HG03469 (cell line): Measurements from ENCODE around the gene METRN.
A peak's percentile ranks its signal among the peaks of the same experiment; 100 is the strongest.

Experiments used
- ATAC-seq: cut with Tn5 transposase; IDR thresholded peaks from one replicate; pipeline ENCODE4 v1.9.1; 2021; ENCODE audit warnings: mild to moderate bottlenecking, moderate library complexity, moderate number of reproducible peaks; ENCODE audit not compliant: unreplicated experiment

Gene METRN

GRCh38 chr16:677316-678190 lies 37.4 kb upstream of the METRN start:
- ATAC-seq, result no peak

DNA sequence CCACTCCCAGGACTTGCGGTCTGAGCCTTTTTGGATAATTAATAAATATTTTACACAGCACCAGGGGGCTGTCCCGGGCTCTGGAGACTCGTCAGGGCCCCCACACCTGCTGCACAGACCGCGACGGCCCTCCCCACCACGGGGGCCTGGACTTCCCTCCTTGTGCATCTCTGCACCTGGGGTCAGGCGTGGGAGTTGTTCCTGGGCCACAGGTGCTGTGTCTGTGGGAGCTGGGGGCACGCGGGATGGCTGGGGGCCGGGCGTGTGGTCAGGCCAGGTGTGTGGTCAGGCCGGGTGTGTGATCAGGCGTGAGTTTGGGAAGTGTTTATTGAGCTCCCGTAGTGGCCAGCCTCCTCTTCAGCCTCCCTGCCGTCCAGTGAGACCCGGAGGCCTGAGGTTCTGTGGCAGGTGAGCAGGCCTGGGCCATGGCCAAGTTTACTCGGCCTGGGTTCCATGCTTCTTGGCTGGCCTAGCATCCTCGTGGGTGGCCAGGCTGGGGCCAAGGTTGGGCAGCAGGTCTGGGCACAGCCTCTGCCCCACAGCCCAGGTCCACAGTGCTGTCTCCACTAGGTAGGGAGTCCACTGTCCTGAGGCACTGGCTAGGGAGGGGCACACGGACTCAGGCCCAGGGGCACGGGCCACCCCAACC lies 36.6 kb upstream of the METRN start:
- no peak for ATAC-seq

GRCh38 chr16:678858-679813 lies 35.8 kb upstream of the METRN start:
- ATAC-seq, result no peak

GRCh38 chr16:679814-680624 lies 34.9 kb upstream of the METRN start, which contains the start of gene STUB1:
Gene STUB1, plus strand, starts transcription at chr16:680410. Its CDS starts 116 bp downstream, at chr16:680526.
- ATAC-seq, result peak; percentile 23

DNA sequence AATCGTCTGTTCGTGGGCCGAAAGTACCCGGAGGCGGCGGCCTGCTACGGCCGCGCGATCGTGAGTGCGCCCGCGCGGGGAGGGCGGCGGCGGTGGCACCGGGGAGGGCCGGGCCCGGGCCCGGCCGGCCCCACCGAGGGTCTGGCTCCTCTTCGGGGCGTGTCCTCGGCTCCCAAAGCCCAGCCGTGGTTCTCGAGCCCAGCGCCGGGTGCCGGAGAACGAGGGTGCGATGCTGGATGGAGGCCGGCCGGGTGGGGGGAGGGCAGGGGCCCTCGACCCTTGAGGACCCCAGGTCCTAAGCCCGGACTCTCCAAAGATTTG lies 34.3 kb upstream of the METRN start:
- ATAC-seq, result no peak

DNA sequence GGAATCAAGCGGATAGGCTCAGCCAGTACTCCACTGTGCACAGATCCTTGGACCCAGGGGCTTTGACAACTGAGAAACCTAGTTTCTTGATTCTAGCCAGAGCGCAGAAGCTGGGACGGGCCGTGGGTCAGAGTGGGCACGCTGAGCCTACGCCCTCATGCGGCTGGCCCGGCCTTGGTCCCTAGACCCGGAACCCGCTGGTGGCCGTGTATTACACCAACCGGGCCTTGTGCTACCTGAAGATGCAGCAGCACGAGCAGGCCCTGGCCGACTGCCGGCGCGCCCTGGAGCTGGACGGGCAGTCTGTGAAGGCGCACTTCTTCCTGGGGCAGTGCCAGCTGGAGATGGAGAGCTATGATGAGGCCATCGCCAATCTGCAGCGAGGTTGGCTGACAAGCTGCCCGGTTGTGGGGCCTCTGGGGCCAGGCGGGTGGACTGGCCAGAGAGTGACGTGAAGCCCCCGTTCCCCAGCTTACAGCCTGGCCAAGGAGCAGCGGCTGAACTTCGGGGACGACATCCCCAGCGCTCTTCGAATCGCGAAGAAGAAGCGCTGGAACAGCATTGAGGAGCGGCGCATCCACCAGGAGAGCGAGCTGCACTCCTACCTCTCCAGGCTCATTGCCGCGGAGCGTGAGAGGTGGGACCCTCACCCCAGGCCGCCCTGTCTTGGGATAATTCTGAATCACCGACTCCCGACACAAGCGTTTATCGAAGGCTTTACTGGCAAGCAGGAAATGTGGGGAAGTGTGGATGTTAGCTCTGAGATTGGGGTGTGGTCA lies 33.8 kb upstream of the METRN start:
- no peak for ATAC-seq

GRCh38 chr16:681746-682427 lies 33.0 kb upstream of the METRN start:
- ATAC-seq, result no peak

DNA sequence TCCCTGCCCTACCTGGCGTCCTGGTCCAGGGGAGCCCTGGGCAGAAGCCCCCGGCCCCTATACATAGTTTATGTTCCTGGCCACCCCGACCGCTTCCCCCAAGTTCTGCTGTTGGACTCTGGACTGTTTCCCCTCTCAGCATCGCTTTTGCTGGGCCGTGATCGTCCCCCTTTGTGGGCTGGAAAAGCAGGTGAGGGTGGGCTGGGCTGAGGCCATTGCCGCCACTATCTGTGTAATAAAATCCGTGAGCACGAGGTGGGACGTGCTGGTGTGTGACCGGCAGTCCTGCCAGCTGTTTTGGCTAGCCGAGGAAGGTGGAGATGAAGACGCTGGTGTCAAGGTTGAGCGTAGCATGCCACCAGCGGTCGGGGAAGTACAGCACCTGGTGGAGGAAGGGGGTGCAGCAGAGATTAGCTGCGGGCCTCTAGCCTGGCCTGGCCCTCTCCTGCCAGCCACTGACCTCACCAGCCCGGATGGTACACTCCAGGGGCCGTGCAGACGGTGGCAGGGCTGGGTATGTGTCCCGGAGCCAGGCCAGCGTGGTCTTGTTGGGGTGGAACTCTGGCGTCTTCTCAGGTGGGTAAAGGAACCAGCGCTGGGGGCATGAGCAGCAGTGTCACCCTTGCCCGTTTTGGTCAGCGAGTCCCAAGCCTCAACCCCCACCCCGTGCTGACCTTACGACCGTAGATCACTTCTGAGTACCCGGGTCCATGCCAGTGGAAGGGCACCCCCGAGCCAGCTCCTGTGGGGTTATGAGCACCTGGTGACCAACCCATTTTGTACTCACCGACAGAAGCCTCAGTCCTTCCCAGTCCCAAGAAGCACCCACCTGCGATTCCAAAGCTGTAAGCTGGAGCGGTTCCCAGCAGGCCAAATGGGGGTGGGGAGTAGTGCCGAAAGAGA lies 32.2 kb upstream of the METRN start:
- no peak for ATAC-seq

DNA sequence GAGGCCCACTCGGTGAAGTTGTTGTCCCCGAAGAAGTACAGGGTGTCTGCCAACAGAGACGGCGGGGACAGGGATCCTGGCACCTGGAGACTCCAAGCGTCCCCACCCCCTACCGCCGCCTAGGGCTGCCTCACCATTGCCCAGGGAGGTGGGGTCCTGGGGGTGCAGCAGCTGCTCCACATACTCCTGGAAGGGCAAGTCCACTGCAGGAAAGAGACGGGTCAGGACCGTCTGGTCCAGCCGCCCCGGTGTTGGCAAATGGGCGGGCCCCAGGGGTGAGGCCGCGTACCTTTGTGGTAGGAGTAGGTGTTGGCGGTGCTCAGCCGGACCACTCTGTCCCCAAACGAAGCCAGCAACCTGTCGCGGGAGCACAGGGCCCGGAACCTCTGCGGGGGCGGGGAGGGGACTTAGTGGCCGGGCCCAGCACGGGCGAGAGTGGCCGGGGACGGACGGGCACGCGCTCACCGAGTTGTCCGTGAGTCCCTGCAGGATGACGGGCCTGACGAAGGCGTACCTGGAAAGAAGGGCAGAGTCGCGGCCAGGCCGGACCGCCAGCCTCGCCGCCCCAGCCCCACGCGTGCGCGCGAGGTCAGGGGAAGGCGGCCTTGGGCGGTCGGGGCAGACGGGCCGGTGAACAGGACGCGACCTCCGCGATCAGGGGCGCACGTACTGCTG lies 31.4 kb upstream of the METRN start:
- no peak for ATAC-seq

- ATAC-seq, result peak; percentile 30
Observed at GRCh38 chr16:684071-684794, 30.7 kb upstream of the METRN start, which contains the start of gene JMJD8. Gene JMJD8, minus strand, starts transcription at chr16:684334. Its CDS starts 15 bp downstream, at chr16:684319.

DNA sequence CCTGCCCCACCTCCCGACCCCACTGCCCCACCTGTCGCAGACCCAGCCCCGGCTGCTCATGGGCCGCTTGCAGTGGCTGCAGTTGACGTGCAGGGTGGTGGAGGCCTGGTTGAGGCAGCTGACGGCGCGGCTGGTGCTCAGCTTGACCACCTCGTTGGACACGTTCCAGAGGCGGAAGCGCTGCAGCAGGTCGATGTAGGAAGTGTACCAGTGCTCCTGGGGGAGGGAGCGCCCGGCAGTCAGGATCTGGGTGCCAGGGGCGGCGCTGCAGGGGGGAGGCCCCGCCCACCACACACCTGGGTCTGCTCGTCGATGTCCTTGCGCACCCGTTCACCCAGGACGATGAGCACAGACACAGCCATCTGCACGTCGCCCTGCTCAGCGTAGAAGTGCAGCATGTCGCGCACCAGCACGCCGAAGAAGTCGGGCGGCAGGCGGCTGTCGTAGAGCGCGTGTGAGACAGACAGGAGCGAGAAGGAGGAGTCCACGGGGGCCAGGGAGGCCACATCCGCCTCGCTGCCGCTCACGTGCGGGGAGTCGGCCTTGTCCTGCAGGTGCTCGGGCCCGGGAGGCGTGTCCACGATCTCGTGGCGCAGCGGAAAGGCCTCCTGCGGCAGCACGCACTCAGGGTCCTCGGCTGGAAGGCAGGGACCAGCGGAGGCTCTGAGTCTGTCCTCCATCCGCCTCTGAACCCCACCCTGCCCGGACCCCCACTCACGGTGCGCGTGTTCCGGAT lies 29.8 kb upstream of the METRN start:
- ATAC-seq, result no peak

DNA sequence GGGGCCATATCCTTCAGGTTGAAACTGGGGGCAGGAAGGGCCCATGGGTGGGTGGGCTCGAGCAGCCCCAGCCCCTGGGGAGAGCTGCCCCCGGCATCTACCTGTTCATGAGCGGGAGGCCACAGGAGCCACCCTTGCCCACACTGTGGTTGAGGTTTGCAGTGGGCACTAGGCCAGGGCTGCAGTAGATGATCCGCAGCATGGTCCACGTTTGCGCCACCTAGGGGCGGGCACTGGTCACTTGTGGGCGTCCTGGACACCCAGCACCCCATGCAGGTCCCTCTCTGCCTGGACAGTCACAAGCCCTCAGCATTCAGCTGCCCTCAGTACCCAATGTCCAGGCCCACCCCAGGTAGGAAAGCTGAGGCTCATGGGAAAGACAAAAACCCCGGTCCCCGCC lies 29.0 kb upstream of the METRN start:
- ATAC-seq, result no peak

DNA sequence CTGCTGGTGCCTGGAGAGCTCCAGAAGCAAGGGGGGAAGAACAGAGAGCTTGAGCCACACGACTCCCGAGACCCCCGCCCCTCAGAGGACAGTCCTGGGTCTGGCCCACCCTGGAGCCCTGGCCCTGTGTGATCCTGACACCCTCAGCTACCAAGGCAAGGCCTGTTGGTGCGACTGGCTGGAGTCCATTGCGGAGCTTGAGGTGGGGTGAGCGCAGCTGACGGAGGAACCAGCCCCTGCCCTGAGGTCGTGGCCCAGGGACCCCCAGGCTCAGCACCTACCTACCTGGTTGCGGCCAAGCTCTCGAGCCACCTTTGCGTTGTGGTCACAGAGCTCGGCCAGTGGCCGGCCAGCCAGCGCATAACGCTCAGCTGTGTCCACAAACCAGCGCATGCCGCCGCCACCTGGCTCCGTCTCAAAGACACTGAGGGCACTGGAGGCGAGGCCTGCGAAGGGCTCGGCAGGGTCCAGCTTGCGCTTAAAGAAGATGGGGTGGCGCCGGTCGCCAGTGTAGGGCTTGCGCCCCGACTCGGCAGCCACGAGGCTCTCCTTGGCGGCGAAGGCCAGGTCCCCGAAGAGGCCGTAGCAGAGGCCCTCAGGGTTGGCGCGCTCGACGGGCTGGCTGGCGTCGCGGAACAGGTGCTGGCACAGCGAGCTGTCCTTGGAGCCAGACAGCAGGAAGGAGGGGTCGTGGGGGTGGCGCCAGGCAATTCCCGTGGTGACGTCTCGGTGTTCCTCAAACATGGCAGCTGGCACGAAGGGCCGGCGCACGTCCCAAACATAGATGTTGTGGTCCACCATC lies 28.3 kb upstream of the METRN start:
- ATAC-seq, result no peak

- ATAC-seq, result no peak
Observed at GRCh38 chr16:687499-687898, 27.4 kb upstream of the METRN start.

- no peak for ATAC-seq
Observed at GRCh38 chr16:689175-689897, 25.6 kb upstream of the METRN start.
